ENCODE results near the gene DBP.
"Not testable (repeated sequence)": the region's sequence is repeated elsewhere in the genome, so short reads cannot be mapped to it uniquely, and the experiment has no call there.

The DBP gene

DNA sequence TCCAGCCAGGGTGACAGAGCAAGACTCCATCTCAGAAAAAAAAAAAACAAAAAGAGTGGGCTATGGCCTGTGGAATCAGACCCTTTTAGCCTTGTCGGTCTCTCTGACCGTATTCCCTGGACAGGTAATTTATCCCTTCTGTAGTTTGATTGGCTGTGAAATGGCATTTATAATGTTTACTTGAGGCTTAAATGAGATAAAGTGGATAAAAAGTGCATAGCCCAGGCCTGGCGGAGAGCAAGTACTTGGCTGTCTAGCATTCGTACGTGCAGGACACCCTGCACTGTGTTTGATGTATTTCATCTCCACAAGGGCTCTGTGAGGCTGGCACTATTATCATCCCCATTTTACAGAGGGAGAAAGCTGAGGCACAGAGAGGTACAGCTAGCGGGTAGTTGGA, 28.6 kb upstream of the DBP start:
- no peak overlapping the region for H2AFZ ChIP-seq (ENCODE audit: low read length, unreplicated experiment)
- H3K36me3 ChIP-seq (ENCODE audit: insufficient read depth, low read length): no peaks in the 10 kb centered on the region
- no peak overlapping the region for H3K27ac ChIP-seq (ENCODE audit: low read depth, low read length)
- H3K4me3 ChIP-seq (ENCODE audit: low read depth, low read length): no peak overlapping the region
- no peaks in the 10 kb centered on the region for H3K4me1 ChIP-seq (ENCODE audit: control insufficient read depth, insufficient read depth, low read length, unreplicated experiment)
- H3K27me3 ChIP-seq (ENCODE audit: insufficient read depth, low read length): no peaks in the 10 kb centered on the region
- no peaks in the 10 kb centered on the region for H3K79me2 ChIP-seq (ENCODE audit: control insufficient read depth, insufficient read depth, low read length, unreplicated experiment)

DNA sequence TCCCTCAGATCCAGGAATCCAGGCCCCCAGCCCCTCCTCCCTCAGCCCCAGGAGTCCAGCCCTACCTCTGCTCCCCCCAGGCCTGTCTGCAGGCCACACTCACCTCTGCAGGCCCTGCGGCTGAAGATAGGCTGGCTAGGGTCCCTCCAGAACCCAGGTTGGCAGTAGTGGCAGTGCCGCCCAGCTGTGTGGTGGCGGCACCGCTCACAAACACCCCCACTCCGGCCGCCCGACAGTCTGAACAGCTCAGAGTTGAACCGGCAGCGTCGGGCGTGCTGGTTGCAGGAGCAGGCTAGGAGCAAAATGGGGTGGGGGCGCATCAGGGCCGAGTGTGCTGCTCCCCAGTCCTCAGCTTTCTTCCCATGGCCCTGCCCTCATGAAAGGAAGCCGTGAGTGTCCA, 27.3 kb upstream of the DBP start:
- H3K4me3 ChIP-seq (ENCODE audit: low read depth, low read length): no peak overlapping the region
- no peak overlapping the region for H3K27ac ChIP-seq (ENCODE audit: low read depth, low read length)
- H3K36me3 ChIP-seq (ENCODE audit: insufficient read depth, low read length): no peaks in the 10 kb centered on the region

DNA sequence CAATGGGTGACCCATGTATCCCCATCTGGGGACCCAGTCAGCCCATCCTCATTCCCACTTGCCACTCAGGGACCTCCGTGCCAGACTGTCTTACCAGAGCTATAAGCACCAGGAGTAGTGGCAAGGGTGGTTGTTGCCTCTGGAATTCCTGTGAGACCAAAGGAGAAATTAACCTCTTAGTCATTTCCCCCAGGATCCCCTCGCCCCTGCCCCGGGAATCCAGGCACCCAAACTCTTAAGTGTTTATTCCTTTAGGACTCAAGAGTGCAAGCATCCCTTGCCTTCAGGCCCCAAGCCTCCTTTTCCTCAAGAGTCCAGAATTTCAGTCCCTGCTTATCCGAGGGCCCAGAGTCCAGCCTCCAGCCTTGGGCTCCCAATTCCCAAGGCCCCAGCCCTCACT, 26.5 kb upstream of the DBP start:
- no peak overlapping the region for H3K4me3 ChIP-seq (ENCODE audit: low read depth, low read length)
- no peaks in the 10 kb centered on the region for H3K79me2 ChIP-seq (ENCODE audit: control insufficient read depth, insufficient read depth, low read length, unreplicated experiment)
- H3K36me3 ChIP-seq (ENCODE audit: insufficient read depth, low read length): no peaks in the 10 kb centered on the region
- H3K27me3 ChIP-seq (ENCODE audit: insufficient read depth, low read length): no peaks in the 10 kb centered on the region
- H3K27ac ChIP-seq (ENCODE audit: low read depth, low read length): no peak overlapping the region
- no peaks in the 10 kb centered on the region for H3K4me1 ChIP-seq (ENCODE audit: control insufficient read depth, insufficient read depth, low read length, unreplicated experiment)
- no peak overlapping the region for H2AFZ ChIP-seq (ENCODE audit: low read length, unreplicated experiment)

More for the DNA sequence above, 27.3 kb upstream of the DBP start:
- Histone ChIP-seq H2AFZ (ENCODE audit: low read length, unreplicated experiment) (no peak overlapping the region), H3K4me1 (ENCODE audit: control insufficient read depth, insufficient read depth, low read length, unreplicated experiment) (no peaks in the 10 kb centered on the region), H3K27me3 (ENCODE audit: insufficient read depth, low read length) (no peaks in the 10 kb centered on the region), H3K79me2 (ENCODE audit: control insufficient read depth, insufficient read depth, low read length, unreplicated experiment) (no peaks in the 10 kb centered on the region)

DNA sequence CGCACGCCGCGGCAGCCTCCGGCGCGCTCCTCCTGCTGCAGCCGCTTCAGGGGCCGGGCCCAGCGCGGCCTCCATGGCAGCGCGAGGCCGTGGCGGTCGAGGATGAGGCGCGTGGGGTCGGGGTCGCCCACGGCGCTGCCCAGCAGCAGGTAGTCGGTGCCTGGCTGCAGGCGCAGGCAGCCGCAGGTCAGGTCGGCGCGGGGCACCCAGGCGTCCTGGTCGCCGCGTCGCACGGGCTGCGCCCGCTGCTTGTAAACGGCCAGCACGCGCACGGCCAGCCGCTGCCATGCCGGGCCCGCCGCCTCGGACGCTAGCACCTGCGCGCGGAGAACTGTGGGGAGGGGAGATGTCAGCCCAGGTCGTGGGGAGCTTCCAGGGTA, 24.5 kb upstream of the DBP start:
- H2AFZ ChIP-seq (ENCODE audit: low read length, unreplicated experiment): no peak overlapping the region
- H3K27ac ChIP-seq (ENCODE audit: low read depth, low read length): no peak overlapping the region
- no peaks in the 10 kb centered on the region for H3K4me1 ChIP-seq (ENCODE audit: control insufficient read depth, insufficient read depth, low read length, unreplicated experiment)
- H3K36me3 ChIP-seq (ENCODE audit: insufficient read depth, low read length): no peaks in the 10 kb centered on the region
- no peaks in the 10 kb centered on the region for H3K27me3 ChIP-seq (ENCODE audit: insufficient read depth, low read length)
- no peaks in the 10 kb centered on the region for H3K79me2 ChIP-seq (ENCODE audit: control insufficient read depth, insufficient read depth, low read length, unreplicated experiment)
- no peak overlapping the region for H3K4me3 ChIP-seq (ENCODE audit: low read depth, low read length)

DNA sequence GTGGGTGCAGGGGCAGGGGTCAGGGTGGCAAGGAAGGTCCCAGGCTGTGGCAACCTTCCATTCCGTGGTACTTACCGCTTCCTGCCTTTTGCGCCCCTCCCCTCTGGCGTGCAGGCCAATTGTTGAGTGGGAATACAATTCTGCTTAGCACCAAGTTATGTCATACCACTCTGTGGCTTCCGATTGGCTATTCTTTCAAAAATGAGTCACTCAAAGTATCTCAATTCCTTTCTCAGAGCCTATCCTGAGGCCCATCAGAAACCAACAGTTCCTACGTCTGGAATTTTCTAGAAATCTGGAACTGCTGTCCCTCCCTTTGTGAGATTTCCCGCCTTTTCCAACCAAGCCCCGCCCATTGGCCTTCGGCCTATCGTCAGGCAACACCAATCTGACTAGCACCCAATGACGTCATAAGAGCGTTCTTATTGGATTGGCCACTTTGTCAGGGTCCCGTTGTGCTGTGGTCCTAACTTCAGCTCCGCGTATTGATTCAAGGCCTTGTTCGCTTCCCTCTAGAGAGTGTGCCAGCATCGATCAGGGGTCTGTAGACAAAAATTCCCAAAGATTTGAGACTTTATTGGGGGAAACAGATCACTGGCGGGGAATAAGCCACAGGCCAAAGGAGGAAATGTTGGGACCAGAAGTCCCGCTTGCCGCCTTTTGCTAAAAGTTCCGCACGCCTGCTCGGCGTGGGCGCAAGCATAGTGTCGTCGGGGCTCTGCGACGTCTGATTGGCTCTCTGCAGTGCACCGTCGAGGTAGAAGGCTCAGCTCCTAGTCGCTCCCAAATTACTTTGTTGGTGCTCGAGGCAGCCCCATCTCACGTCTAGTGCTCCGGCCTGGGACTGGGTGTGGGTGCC, 23.9 kb upstream of the DBP start:
- Histone ChIP-seq H3K36me3 (ENCODE audit: insufficient read depth, low read length) (no peaks in the 10 kb centered on the region), H3K79me2 (ENCODE audit: control insufficient read depth, insufficient read depth, low read length, unreplicated experiment) (no peaks in the 10 kb centered on the region), H3K4me3 (ENCODE audit: low read depth, low read length) (no peak overlapping the region), H3K27ac (ENCODE audit: low read depth, low read length) (peak overlapping the region; percentile 70), H3K27me3 (ENCODE audit: insufficient read depth, low read length) (no peaks in the 10 kb centered on the region), H2AFZ (ENCODE audit: low read length, unreplicated experiment) (no peak overlapping the region), H3K4me1 (ENCODE audit: control insufficient read depth, insufficient read depth, low read length, unreplicated experiment) (no peaks in the 10 kb centered on the region)

DNA sequence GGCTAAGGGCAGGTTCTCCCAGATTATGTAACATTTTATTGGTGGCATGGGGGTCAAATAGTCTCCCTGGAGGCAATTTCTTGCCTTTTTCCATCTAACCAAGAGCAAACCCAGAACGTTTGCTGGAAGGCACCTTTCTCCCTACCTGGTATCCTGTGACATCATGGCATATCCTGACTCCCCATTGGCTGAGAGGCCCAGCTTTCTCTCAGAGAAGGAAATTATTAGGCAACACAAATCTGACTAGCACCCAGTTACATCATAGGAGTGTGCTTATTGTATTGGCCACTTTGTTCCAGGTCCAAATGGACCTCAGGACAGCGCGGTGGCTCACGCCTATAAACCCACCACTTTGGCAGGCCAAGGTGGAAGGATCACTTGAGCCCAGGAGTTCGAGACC, 22.6 kb upstream of the DBP start:
- Histone ChIP-seq H3K79me2 (ENCODE audit: control insufficient read depth, insufficient read depth, low read length, unreplicated experiment) (no peaks in the 10 kb centered on the region), H3K27me3 (ENCODE audit: insufficient read depth, low read length) (no peaks in the 10 kb centered on the region), H3K4me3 (ENCODE audit: low read depth, low read length) (no peak overlapping the region), H2AFZ (ENCODE audit: low read length, unreplicated experiment) (no peak overlapping the region), H3K36me3 (ENCODE audit: insufficient read depth, low read length) (no peaks in the 10 kb centered on the region), H3K27ac (ENCODE audit: low read depth, low read length) (no peak overlapping the region), H3K4me1 (ENCODE audit: control insufficient read depth, insufficient read depth, low read length, unreplicated experiment) (no peaks in the 10 kb centered on the region)

DNA sequence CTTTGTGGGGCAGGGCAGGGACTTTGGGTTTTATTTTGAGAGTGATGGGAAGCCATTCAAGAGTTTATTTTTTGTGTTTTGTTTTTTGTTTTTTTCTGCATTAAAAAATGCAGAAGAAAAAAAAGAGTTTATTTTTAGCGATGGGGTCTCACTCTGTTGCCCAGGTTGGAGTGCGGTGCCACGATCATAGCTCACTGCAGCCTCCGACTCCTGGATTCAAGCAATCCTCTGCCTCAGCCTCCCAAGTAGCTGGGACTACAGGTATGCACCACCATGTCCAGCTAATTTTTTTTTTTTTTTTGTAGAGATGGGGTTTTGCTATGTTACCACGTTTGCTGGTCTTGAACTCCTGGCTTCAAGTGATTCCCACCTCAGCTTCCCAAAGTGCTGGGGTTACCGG, 21.3 kb upstream of the DBP start:
- H3K36me3 ChIP-seq (ENCODE audit: insufficient read depth, low read length): no peaks in the 10 kb centered on the region

DNA sequence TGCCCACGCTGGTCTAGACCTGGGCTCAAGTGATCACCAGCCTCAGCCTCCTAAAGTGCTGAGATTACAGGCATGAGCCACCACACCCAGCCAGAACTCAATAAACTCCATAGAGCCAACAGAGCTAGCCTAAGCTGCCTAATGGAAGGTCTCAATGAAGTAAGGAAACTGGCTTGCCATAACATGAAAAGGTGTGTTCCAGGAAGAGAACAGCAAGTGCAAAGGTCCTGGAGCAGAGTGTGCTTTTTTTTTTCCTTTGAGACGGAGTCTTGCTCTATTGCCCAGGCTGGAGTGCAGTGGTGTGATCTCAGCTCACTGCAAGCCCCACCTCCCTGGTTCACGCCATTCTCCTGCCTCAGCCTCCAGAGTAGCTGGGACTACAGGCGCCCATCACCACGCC, 20.6 kb upstream of the DBP start:
- H2AFZ ChIP-seq (ENCODE audit: low read length, unreplicated experiment); H3K79me2 ChIP-seq (ENCODE audit: control insufficient read depth, insufficient read depth, low read length, unreplicated experiment); H3K27ac ChIP-seq (ENCODE audit: low read depth, low read length); H3K4me3 ChIP-seq (ENCODE audit: low read depth, low read length); H3K4me1 ChIP-seq (ENCODE audit: control insufficient read depth, insufficient read depth, low read length, unreplicated experiment); H3K27me3 ChIP-seq (ENCODE audit: insufficient read depth, low read length); H3K36me3 ChIP-seq (ENCODE audit: insufficient read depth, low read length): not testable (repeated sequence)

More for the DNA sequence above, 21.3 kb upstream of the DBP start:
- H3K27ac ChIP-seq (ENCODE audit: low read depth, low read length): no peak overlapping the region
- H3K27me3 ChIP-seq (ENCODE audit: insufficient read depth, low read length): no peaks in the 10 kb centered on the region
- no peak overlapping the region for H2AFZ ChIP-seq (ENCODE audit: low read length, unreplicated experiment)
- no peak overlapping the region for H3K4me3 ChIP-seq (ENCODE audit: low read depth, low read length)
- H3K79me2 ChIP-seq (ENCODE audit: control insufficient read depth, insufficient read depth, low read length, unreplicated experiment): no peaks in the 10 kb centered on the region
- H3K4me1 ChIP-seq (ENCODE audit: control insufficient read depth, insufficient read depth, low read length, unreplicated experiment): no peaks in the 10 kb centered on the region

DNA sequence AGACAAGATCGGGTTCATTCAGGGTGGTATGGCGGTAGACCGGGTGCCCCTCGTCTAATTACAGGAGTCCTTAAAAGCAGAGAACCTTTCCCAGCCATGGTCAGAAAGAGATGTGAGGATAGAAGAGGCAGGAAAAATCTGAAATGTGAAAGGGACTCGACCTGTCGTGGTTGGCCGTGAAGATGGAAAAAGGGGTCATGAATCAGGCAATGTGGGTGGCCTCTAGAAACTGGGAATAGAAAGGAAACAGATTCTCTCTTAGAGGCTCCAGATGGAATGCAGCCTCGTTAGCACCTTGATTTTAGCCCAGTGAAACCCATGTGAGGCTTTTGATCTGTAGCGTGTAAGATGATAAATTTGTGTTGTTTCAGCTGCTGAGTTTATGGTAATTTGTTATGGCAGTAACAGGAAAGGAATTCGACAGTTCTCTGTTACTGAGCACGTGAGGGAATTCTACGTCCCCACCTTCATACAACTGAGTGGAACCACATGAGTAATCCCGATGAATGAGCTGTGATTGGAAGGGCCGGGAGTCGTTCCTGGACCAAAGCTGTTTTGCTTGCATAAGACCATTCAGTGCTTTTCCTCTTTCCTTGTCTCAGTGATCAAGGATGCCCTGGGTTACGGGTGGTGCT, 19.8 kb upstream of the DBP start:
- Histone ChIP-seq H3K36me3 (ENCODE audit: insufficient read depth, low read length) (no peaks in the 10 kb centered on the region), H3K27ac (ENCODE audit: low read depth, low read length) (no peak overlapping the region), H3K4me1 (ENCODE audit: control insufficient read depth, insufficient read depth, low read length, unreplicated experiment) (no peaks in the 10 kb centered on the region), H3K79me2 (ENCODE audit: control insufficient read depth, insufficient read depth, low read length, unreplicated experiment) (no peaks in the 10 kb centered on the region), H2AFZ (ENCODE audit: low read length, unreplicated experiment) (no peak overlapping the region), H3K27me3 (ENCODE audit: insufficient read depth, low read length) (no peaks in the 10 kb centered on the region), H3K4me3 (ENCODE audit: low read depth, low read length) (no peak overlapping the region)

DNA sequence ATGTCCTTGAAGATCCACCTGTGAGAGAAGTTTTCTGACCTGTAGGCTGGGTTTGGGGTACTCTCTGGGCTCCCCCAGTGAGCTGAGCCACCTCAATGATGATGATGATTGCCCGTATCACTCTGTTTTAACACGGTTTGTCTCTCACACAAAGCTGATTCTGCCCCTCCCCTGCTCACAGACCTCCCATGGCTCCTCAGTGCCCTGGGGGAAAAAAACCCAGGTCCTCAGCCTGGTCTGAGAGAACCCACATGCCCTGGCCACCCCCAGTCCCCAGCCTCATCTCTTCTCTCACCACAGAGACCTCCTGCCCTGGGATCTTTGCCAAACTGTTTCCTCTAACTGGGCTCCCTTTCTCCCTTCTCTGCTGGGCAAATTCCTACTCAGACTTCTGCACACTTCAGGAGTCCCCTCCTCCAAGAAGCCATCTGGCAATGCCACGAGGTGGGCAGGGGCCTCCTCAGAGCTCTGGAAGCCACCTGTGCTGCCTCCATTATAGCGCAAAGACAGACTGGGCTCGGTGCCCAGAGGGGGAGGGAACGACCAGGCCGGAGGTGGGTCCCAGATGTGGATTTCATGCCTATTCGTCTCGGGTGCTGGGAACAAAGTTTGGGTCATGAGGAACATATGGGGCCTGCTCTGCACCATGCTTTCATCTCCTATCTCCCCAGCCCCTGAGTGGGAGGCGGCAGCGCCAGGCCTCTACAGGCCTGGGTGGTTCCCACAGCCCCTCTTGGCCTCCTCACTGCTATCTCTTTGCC, 17.3 kb upstream of the DBP start:
- Histone ChIP-seq H3K4me1 (ENCODE audit: control insufficient read depth, insufficient read depth, low read length, unreplicated experiment) (no peaks in the 10 kb centered on the region), H3K4me3 (ENCODE audit: low read depth, low read length) (no peak overlapping the region), H3K27me3 (ENCODE audit: insufficient read depth, low read length) (no peaks in the 10 kb centered on the region), H3K27ac (ENCODE audit: low read depth, low read length) (no peak overlapping the region), H3K79me2 (ENCODE audit: control insufficient read depth, insufficient read depth, low read length, unreplicated experiment) (no peaks in the 10 kb centered on the region), H2AFZ (ENCODE audit: low read length, unreplicated experiment) (no peak overlapping the region), H3K36me3 (ENCODE audit: insufficient read depth, low read length) (no peaks in the 10 kb centered on the region)

All from ACC112 (cell line).